ENCODE results near the gene MMS19. TPM values are rescaled to one million over a fixed set of nuclear protein-coding genes. Genes with fewer than 3 reads are reported as not detected.

MMS19 gene
- total RNA-seq, 1 experiment from 2014 or later: 105 TPM

DNA sequence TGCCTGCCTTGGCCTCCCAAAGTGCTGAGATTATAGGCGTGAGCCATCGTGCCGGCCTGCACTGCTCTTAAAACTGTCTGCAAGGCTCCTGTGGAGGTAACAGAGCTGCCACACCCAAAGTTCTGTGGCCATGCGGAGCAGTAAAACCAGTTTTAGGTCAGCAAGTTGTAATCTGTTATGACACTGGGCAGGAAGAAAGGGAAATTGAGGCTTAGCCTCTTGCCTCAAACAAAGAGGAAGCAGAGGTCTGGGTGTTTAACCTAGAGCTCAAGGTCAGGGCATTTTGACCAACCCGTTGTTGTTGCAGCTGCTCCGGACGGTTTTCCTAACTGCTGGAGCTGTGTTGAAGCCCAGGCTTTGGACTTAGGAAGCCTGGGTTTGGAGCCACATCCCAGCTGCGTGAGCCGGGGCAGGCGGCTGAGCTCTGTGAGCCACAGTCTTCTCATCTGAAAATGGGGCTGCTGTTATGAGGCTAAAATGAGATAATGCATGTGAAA, 89.7 kb downstream of the MMS19 start:
- no peaks in the 10 kb centered on the region for H3K9me3 ChIP-seq
- intact Hi-C loops (cut with micrococcal nuclease; ENCODE audit: unreplicated experiment): loop anchor here (10.0 kb wide), 1 partner anchor 326 kb away; the partner anchor contains the start of gene ZFYVE27
- no peaks in the 10 kb centered on the region for H3K36me3 ChIP-seq (ENCODE audit: control insufficient read depth, insufficient read depth, low read length)
- TF ChIP-seq, protein P1, sequence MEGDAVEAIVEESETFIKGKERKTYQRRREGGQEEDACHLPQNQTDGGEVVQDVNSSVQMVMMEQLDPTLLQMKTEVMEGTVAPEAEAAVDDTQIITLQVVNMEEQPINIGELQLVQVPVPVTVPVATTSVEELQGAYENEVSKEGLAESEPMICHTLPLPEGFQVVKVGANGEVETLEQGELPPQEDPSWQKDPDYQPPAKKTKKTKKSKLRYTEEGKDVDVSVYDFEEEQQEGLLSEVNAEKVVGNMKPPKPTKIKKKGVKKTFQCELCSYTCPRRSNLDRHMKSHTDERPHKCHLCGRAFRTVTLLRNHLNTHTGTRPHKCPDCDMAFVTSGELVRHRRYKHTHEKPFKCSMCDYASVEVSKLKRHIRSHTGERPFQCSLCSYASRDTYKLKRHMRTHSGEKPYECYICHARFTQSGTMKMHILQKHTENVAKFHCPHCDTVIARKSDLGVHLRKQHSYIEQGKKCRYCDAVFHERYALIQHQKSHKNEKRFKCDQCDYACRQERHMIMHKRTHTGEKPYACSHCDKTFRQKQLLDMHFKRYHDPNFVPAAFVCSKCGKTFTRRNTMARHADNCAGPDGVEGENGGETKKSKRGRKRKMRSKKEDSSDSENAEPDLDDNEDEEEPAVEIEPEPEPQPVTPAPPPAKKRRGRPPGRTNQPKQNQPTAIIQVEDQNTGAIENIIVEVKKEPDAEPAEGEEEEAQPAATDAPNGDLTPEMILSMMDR (IDR thresholded peaks at IDR 0.05; ENCODE audit: insufficient read depth in 1 of 2, low read depth in 1 of 2, low read length in 1 of 2, severe bottlenecking in 1 of 2, unreplicated experiment in 1 of 2): no peak
- BruUV-seq (replicated peaks): no TSS peak
- ChIA-PET CTCF (interaction anchor here (0.7 kb wide), 2 partner anchors 17 to 29 kb away, joined by 3 to 8 read pairs; no protein-coding TSS in a partner anchor), POLR2A (no interaction called here)
- H3K4me3 ChIP-seq (ENCODE audit: low read depth, low read length): no peak overlapping the region
- Mint-ChIP-seq H3K36me3 (ENCODE audit: insufficient read depth, unreplicated experiment) (peaks cover 10% of the 10 kb centered on the region), H3K4me1 (ENCODE audit: low read depth, unreplicated experiment) (peaks cover 6% of the 10 kb centered on the region), H3K9me3 (ENCODE audit: unreplicated experiment) (no peaks in the 10 kb centered on the region), H3K4me3 (ENCODE audit: unreplicated experiment) (no peak overlapping the region), H3K27me3 (ENCODE audit: insufficient read depth, unreplicated experiment) (no peaks in the 10 kb centered on the region), H3K27ac (ENCODE audit: unreplicated experiment) (peak overlapping the region; percentile 48)
- peaks cover 10% of the 10 kb centered on the region for H3K4me1 ChIP-seq
- no peaks in the 10 kb centered on the region for H3K27me3 ChIP-seq (replicated peaks; ENCODE audit: control insufficient read depth, insufficient read depth, low read length)
- DNase-seq: no peak

Other genes with a start within 250 kb of the MMS19 start
- 13.9 and 15.9 TPM in 2 replicates for gene ARHGAP19, start 205.8 kb downstream of the MMS19 start, total RNA-seq (2022)
- 2.3 and 2.9 TPM in 2 replicates for gene FRAT1, start 179.2 kb downstream of the MMS19 start, total RNA-seq (2022)
- 16.6 and 18.8 TPM in 2 replicates for gene FRAT2, start 163.7 kb downstream of the MMS19 start, total RNA-seq (2022)
- 69.3 and 70.5 TPM in 2 replicates for gene RRP12, start 97.1 kb downstream of the MMS19 start, total RNA-seq (2022)
- 412 and 462 TPM in 2 replicates for gene PGAM1, start 72.2 kb downstream of the MMS19 start, total RNA-seq (2022)
- gene EXOSC1, start 52.4 kb downstream of the MMS19 start, total RNA-seq (2022): 77.5 and 84.7 TPM in 2 replicates
- 43.5 and 48.3 TPM in 2 replicates for gene ZDHHC16, start 52.2 kb downstream of the MMS19 start, total RNA-seq (2022)
- gene UBTD1, start 502 bp upstream of the MMS19 start, total RNA-seq (2022): 11.4 and 11.7 TPM in 2 replicates
- 0.23 TPM in 1 of 2 replicates, not detected in the other for gene ANKRD2, start 74.4 kb upstream of the MMS19 start, total RNA-seq (2022)
- gene HOGA1, start 86.0 kb upstream of the MMS19 start, total RNA-seq (2022): 0.50 and 0.67 TPM in 2 replicates
- not detected in 2 replicates for gene C10orf62, start 91.3 kb upstream of the MMS19 start, total RNA-seq (2022)
- gene MORN4, start 135.1 kb upstream of the MMS19 start, total RNA-seq (2022): 9.7 and 12.6 TPM in 2 replicates
- gene PI4K2A, start 142.2 kb upstream of the MMS19 start, total RNA-seq (2022): 26.1 and 27.3 TPM in 2 replicates
- 16.1 and 17.1 TPM in 2 replicates for gene AVPI1, start 188.8 kb upstream of the MMS19 start, total RNA-seq (2022)
- 19.6 and 22.6 TPM in 2 replicates for gene MARVELD1, start 215.3 kb upstream of the MMS19 start, total RNA-seq (2022)
- 41.3 and 41.6 TPM in 2 replicates for gene ZFYVE27, start 238.7 kb upstream of the MMS19 start, total RNA-seq (2022)